ENCODE results near the gene LINC00305.

Gene LINC00305

DNA sequence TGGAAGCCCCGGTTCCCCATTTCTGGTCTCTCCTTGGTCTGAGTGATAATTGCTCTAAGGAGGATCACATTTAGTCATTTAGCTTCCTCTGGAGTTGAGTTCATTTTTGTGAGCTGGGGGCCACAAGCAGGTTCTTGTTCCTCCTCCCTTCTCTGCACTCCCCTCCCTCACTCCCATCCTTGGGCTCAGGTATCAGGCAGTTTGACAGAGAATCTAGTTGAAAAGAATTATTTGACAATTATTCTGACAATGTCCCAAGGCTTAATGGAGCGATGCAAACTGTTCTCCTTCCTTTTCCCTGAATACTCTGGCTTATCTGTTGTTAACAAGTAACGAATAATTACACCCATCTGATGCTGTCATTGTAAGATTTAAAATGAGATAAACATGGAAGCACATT lies 117.5 kb downstream of the LINC00305 start:
- DNase-seq (ENCODE audit: low read depth): no peak

All from ELR (cell line).